IMR-90 (cell line): ENCODE measurements around the gene DYTN. TPM values are rescaled to one million over a fixed set of nuclear protein-coding genes. Genes with fewer than 3 reads are reported as not detected.

ENCODE experiments used
- ATAC-seq: fragments of 200-7000 bp; cut with Tn5 transposase; 2 replicates; pipeline ENCODE4 v1.9.1; 2020; ENCODE audit warnings: low read depth, mild to moderate bottlenecking, moderate library complexity
- BruUV-seq: library from RNA; stranded (reverse); fragments of 400-500 nt; replicated peaks from 2 replicates; lab custom pipeline; 2021; lab: Mats Ljungman, UMichigan
- CTCF ChIA-PET: fragments of 300-600 bp; formaldehyde crosslinking; extraction: SDS; loops from one replicate; lab custom pipeline; 2021; ENCODE audit warnings: antibody characterized with exemption; lab: Yijun Ruan, JAX
- POLR2A ChIA-PET: fragments of 300-600 bp; sonication (Branson Sonifier 250); formaldehyde crosslinking; loops from one replicate; lab custom pipeline; 2022; ENCODE audit warnings: antibody characterized with exemption; ENCODE audit not compliant: unreplicated experiment; lab: Charles Lee
- DNase-seq: peaks from one replicate; pipeline ENCODE4 v3.0.0; 2013
- H2AFZ ChIP-seq: replicated peaks from 2 replicates; pipeline ENCODE3; 2013; ENCODE audit warnings: low read length, mild to moderate bottlenecking; ENCODE audit not compliant: poor library complexity
- H2AK5ac ChIP-seq: 2 replicates; pipeline ENCODE4 v1.6.1; 2013; ENCODE audit warnings: low read depth, low read length, inconsistent platforms
- H2AK9ac ChIP-seq: replicated peaks from 2 replicates; pipeline ENCODE3; 2013; ENCODE audit warnings: mild to moderate bottlenecking, low read depth, low read length, moderate library complexity; ENCODE audit not compliant: poor library complexity
- H2BK120ac ChIP-seq: 2 replicates; pipeline ENCODE4 v1.6.1; 2013; ENCODE audit warnings: low read depth, low read length, inconsistent platforms
- H2BK15ac ChIP-seq: 3 replicates; pipeline ENCODE4 v1.6.1; 2013; ENCODE audit warnings: low read depth, low read length, inconsistent platforms
- H2BK20ac ChIP-seq: 2 replicates; pipeline ENCODE4 v1.6.1; 2013; ENCODE audit warnings: low read depth, mild to moderate bottlenecking, inconsistent platforms, low read length, moderate library complexity
- H2BK5ac ChIP-seq: 2 replicates; pipeline ENCODE4 v1.6.1; 2013; ENCODE audit warnings: mild to moderate bottlenecking, low read depth, low read length, inconsistent platforms; ENCODE audit not compliant: poor library complexity, severe bottlenecking
- H3K14ac ChIP-seq: replicated peaks from 2 replicates; pipeline ENCODE4 v1.6.1; 2013; ENCODE audit warnings: low read depth, low read length, inconsistent platforms
- H3K18ac ChIP-seq: 2 replicates; pipeline ENCODE4 v1.6.1; 2013; ENCODE audit warnings: low read depth, low read length, control low read depth
- H3K23ac ChIP-seq: 2 replicates; pipeline ENCODE4 v1.6.1; 2013; ENCODE audit warnings: low read depth, low read length, inconsistent platforms
- H3K27ac ChIP-seq: 2 replicates; pipeline ENCODE4 v1.5.1; 2013; ENCODE audit warnings: mild to moderate bottlenecking, control low read depth, low read length; ENCODE audit not compliant: insufficient read depth
- H3K27me3 ChIP-seq: 2 replicates; pipeline ENCODE4 v1.6.1; 2013; ENCODE audit warnings: low read length; ENCODE audit not compliant: control insufficient read depth, insufficient read depth
- H3K36me3 ChIP-seq: 2 replicates; pipeline ENCODE4 v1.6.1; 2013; ENCODE audit warnings: low read length, mixed read lengths; ENCODE audit not compliant: control insufficient read depth, insufficient read depth
- H3K4ac ChIP-seq: 2 replicates; pipeline ENCODE4 v1.6.1; 2013; ENCODE audit warnings: low read depth, low read length, inconsistent platforms
- H3K4me1 ChIP-seq: 2 replicates; pipeline ENCODE4 v1.6.1; 2013; ENCODE audit warnings: low read length, mixed read lengths; ENCODE audit not compliant: control insufficient read depth, insufficient read depth
- H3K4me2 ChIP-seq: 2 replicates; pipeline ENCODE4 v1.6.1; 2013; ENCODE audit warnings: low read depth, mild to moderate bottlenecking, control low read depth, low read length, moderate library complexity
- H3K4me3 ChIP-seq: 2 replicates; pipeline ENCODE4 v1.5.1; 2013; ENCODE audit warnings: low read depth, mild to moderate bottlenecking, control low read depth, low read length, moderate library complexity; ENCODE audit not compliant: insufficient read depth
- H3K56ac ChIP-seq: 2 replicates; pipeline ENCODE4 v1.6.1; 2013; ENCODE audit warnings: low read length, inconsistent platforms; ENCODE audit not compliant: insufficient read depth; ENCODE audit errors: extremely low read depth
- H3K79me1 ChIP-seq, 2 experiments: 2 replicates each; pipeline ENCODE4 v1.6.1; 2013; ENCODE audit warnings: low read length in 2 of 2, inconsistent platforms in 1 of 2, low read depth in 1 of 2
- H3K9ac ChIP-seq: 2 replicates; pipeline ENCODE4 v1.6.1; 2013; ENCODE audit warnings: low read depth, low read length, control low read depth
- H3K9me1 ChIP-seq: 2 replicates; pipeline ENCODE4 v1.6.1; 2013; ENCODE audit warnings: low read length, inconsistent platforms; ENCODE audit not compliant: insufficient read depth
- H3K9me3 ChIP-seq: 2 replicates; pipeline ENCODE4 v1.6.1; 2013; ENCODE audit warnings: low read length; ENCODE audit not compliant: control insufficient read depth, insufficient read depth
- H4K20me1 ChIP-seq: 2 replicates; pipeline ENCODE4 v1.6.1; 2013; ENCODE audit warnings: low read length, inconsistent platforms; ENCODE audit not compliant: insufficient read depth
- H4K5ac ChIP-seq: 2 replicates; pipeline ENCODE4 v1.6.1; 2013; ENCODE audit warnings: mild to moderate bottlenecking, low read depth, low read length, control low read depth
- H4K8ac ChIP-seq, 2 experiments: 2 replicates each; pipeline ENCODE4 v1.6.1; 2013; ENCODE audit warnings: low read depth in 2 of 2, low read length in 2 of 2, control low read depth in 1 of 2, inconsistent platforms in 1 of 2
- H4K91ac ChIP-seq: 2 replicates; pipeline ENCODE4 v1.6.1; 2013; ENCODE audit warnings: low read depth, low read length, inconsistent platforms; ENCODE audit not compliant: insufficient read depth
- CTCF ChIP-seq: conservative IDR thresholded peaks from 2 replicates; pipeline ENCODE4 v1.5.1; 2012; ENCODE audit warnings: mild to moderate bottlenecking, low read depth, low read length, improper control_type of control experiment
- FOS ChIP-seq: fragments of 150-350 bp; IDR thresholded peaks from 2 replicates; pipeline ENCODE4 v1.6.1; 2016; ENCODE audit warnings: low read depth, low read length
- RAD21 ChIP-seq: IDR thresholded peaks from 2 replicates; pipeline ENCODE4 v1.6.1; 2012; ENCODE audit warnings: low read length, improper control_type of control experiment
- SMC3 ChIP-seq: fragments of 150-350 bp; IDR thresholded peaks from 2 replicates; pipeline ENCODE4 v1.6.1; 2016; ENCODE audit warnings: low read depth, mild to moderate bottlenecking, antibody characterized with exemption, low read length, moderate library complexity
- WGBS, 2 experiments: methylation state at CpG; one replicate each; pipeline versions ENCODE4 v1.1.5 to v1.1.7; 2013; ENCODE audit warnings: missing lambda C conversion rate in 2 of 2; ENCODE audit not compliant: insufficient read length in 1 of 2; ENCODE audit errors: extremely low coverage in 2 of 2; 5-methylcytosine and 5-hydroxymethylcytosine counted together
- dilution Hi-C: fragments of 300-500 bp; cut with HindIII; formaldehyde crosslinking; loops from one replicate; pipeline ENCODE4 v1.14.3; 2018; ENCODE audit warnings: low sequenced_read_pairs; ENCODE audit not compliant: unreplicated experiment
- in situ Hi-C: fragments of 300-500 bp; cut with MboI; formaldehyde crosslinking; loops from 3 replicates; pipeline ENCODE4 v1.14.3; 2019; ENCODE audit warnings: low sequenced_read_pairs, inconsistent platforms, mixed read lengths
- intact Hi-C: fragments of 100-400 bp; cut with micrococcal nuclease; formaldehyde crosslinking; loops from 2 replicates; pipeline ENCODE4 v1.10.0; 2022
- polyA plus RNA-seq, 3 experiments: library from polyadenylated mRNA; depleted of rRNA; stranded (reverse); fragments of >200 nt; gene quantifications; 2 replicates each; pipeline ENCODE4 v1.2.3, GENCODE V29; 2012; ENCODE audit warnings: low replicate concordance in 1 of 3
- total RNA-seq: library from RNA; depleted of rRNA; stranded (reverse); fragments of >200 nt; gene quantifications from 2 replicates; pipeline ENCODE4 v1.2.3, GENCODE V29; 2012

Gene DYTN
- total and polyA plus RNA-seq, 2 of the 4 experiments (the other 2 are of a cell fraction) = not detected

- H2AFZ ChIP-seq = no peak overlapping the region
- WGBS, 2 experiments = no CpG with 5 or more reads among the region's 5 CpGs
- no peaks in the 10 kb centered on the region for H3K4me1 ChIP-seq
- H4K5ac ChIP-seq = no peak overlapping the region
- no peak overlapping the region for H3K18ac ChIP-seq
- no peak overlapping the region for H2BK120ac ChIP-seq
- ChIA-PET POLR2A (no interaction called here), CTCF (no interaction called here)
- no peak overlapping the region for H3K4me2 ChIP-seq
- no TSS peak for BruUV-seq
- no peak overlapping the region for H2AK5ac ChIP-seq
- H2BK5ac ChIP-seq = no peak overlapping the region
- peaks cover under 1% of the 10 kb centered on the region for H3K27me3 ChIP-seq
- no peak overlapping the region for H2BK15ac ChIP-seq
- no peaks in the 10 kb centered on the region for H3K9me1 ChIP-seq
- dilution Hi-C loops (no loop called here), in situ Hi-C loops (loop anchor here (5.0 to 10.0 kb wide), 2 partner anchors 84 to 781 kb away; no protein-coding TSS in a partner anchor), intact Hi-C loops (loop anchor here (1.0 to 10.0 kb wide), 5 partner anchors 88 to 1041 kb away; partner anchors contain the start of gene METTL21A)
- no peak overlapping the region for H4K91ac ChIP-seq
- no peak overlapping the region for H3K9ac ChIP-seq
- H2BK20ac ChIP-seq = no peak overlapping the region
- no peaks in the 10 kb centered on the region for H3K79me1 ChIP-seq
- no peaks in the 10 kb centered on the region for H3K9me3 ChIP-seq
- H3K56ac ChIP-seq = no peak overlapping the region
- DNase-seq (peak; percentile 69), ATAC-seq (peak; percentile 83)
- H3K4me3 ChIP-seq = no peak overlapping the region
- H3K36me3 ChIP-seq = no peaks in the 10 kb centered on the region
- no peak overlapping the region for H3K27ac ChIP-seq
- no peak overlapping the region for H3K14ac ChIP-seq
- H4K20me1 ChIP-seq = no peaks in the 10 kb centered on the region
- no peak overlapping the region for H3K23ac ChIP-seq
- TF ChIP-seq SMC3 (peak; percentile 49), FOS (no peak), RAD21 (peak; percentile 79), CTCF (peak; percentile 69)
- no peak overlapping the region for H2AK9ac ChIP-seq
- H3K4ac ChIP-seq = no peak overlapping the region
- no peak overlapping the region for H4K8ac ChIP-seq
Measured at GRCh38 chr2:206693399-206694137, 24.6 kb downstream of the DYTN start.
